NCI-H1694 (cell line): Measurements from ENCODE around the gene SLC38A5.
"Not testable (repeated sequence)": the region's sequence is repeated elsewhere in the genome, so short reads cannot be mapped to it uniquely, and the experiment has no call there.

ENCODE experiments used
- DNase-seq: peaks from one replicate; lab custom pipeline; 2025; lab: John Stamatoyannopoulos, UW

The SLC38A5 gene

DNA sequence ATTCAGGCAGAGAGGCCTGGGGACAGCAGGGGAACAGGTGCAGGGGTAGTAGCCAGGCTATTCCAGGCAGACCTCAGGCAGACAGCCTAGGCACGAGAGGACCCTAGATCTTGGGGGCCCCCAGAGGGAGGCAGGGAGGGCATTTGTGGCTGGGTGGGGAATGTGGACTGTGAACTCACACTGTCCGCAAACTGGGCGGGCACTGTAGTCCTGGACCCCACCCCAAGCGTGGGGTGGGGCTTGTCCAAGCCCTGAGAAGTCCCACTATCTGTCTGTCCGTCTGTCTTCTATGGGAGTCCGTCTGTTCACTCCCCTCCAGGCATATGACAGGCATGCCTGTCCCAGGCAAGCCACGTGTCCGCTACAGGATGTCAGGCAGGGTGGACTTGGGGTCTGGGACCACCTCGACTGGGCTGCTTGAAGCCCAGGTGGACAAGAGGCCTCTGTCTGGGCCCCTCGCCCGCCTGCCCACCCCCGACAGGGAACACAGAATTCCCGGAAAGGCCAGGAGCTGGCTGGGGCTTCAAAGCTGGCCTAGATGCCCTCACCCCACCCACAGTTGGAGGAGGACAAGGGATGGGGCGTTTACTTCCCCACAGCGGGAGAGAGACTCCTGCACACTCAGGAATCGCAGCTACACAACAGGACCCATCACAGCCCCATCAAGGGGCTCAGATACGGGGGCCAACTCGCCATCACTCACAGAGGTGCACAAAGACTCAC, at the start of gene SLC38A5:
SLC38A5 (minus strand) TSS at position 151 of the 723 bp plus-strand sequence. CDS start 2,336 bp downstream, outside the sequence.
- DNase-seq, result no peak

DNA sequence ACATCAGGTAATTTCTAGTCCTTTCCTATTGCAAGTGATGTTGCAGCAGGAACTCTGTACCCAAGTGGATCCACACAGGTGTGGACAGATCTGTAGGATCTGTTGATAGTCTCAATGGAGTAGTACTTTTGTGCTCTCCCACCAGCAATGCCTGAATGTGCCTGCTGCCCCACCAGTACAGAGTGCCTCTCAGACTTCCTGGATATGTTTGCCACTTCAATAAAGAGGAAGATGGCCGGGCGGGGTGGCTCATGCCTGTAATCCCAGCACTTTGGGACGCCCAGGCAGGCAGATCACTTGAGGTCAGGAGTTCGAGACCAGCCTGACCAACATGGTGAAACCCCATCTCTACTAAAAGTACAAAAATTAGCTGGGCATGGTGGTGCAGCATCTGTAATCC, 49.4 kb upstream of the SLC38A5 start:
- not testable (repeated sequence) for DNase-seq

DNA sequence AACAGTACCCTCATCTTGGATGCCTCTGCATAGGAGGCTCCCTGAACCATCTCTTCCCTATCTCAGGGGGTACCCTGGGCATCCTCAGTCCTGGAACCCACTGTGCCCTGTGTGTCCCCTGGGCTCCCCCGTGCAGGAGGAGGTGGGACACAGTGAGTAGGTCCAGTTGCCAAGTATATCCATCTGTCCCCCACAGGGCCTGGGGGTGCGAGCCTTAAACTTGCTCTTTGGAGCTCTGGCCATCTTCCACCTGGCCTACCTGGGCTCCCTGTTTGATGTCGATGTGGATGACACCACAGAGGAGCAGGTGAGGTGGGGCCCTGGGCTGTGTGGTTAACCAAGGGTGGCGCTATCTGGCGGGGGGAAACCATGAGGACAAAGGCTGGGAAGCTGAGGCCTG, 46.9 kb upstream of the SLC38A5 start:
- no peak for DNase-seq

DNA sequence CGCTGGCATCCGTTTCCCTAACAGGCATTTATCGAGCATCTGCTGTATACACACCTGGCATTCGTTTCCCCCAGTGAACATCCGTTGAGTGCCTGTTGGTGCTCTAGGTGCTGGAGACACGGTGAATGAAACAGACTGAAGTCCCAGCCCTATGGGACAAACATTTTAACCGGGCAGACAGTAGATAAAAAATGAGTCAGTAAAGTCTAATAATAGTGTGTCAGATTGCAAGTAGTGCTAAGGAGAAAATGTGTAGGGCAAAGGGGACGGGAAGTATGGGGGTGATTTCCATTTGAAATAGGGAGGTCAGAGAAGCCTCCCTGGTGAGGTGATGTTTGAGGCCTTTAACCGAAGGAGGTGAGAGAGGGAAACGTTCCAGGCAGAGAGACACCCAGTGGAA, 46.2 kb upstream of the SLC38A5 start:
- DNase-seq, result no peak

DNA sequence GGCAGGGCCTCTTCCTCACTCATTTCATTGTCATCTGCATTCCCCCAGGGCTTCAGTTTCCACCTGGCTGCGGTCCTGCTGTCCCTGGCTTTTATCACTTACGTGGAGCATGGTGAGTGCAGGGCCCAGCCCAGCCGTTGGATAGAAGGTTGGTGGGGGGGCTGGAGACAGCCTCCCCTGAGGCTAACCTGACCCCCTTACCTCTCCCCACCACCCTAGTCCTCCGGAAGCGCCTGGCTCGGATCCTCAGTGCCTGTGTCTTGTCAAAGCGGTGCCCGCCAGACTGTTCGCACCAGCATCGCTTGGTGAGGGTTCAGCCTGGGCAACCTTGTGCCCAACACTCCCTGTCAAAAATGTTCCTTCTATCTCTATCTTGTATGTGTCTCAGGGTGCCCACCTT, 45.8 kb upstream of the SLC38A5 start:
- no peak for DNase-seq

DNA sequence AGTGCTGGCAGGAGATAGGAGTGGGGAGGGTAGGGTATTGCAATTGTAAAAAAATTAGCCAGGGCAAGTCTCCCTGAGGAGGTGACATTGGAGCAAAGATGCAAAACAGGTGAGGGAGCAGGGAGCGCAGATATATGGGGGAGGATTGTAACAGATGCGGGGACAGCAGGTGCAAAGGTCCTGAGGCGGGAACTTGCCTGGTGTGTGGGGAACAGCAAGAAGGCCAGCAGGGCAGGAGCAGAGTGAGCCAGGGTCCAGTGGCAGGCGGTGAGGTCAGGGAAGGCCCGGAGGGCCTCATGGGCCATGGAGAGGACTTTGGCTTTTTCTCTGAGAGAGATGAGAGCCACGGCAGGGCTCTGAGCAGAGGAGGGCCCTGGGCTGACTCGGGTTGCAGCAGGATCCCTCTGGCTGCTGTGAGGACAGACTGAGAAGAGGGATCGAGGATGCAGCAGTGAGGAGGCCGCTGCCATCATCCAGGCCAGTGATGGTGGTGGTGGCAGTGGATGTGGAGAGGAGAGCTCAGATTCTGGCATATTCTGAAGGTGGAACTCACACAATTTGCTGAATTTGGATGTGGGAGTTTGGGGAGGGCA, 44.9 kb upstream of the SLC38A5 start:
- DNase-seq, result no peak

DNA sequence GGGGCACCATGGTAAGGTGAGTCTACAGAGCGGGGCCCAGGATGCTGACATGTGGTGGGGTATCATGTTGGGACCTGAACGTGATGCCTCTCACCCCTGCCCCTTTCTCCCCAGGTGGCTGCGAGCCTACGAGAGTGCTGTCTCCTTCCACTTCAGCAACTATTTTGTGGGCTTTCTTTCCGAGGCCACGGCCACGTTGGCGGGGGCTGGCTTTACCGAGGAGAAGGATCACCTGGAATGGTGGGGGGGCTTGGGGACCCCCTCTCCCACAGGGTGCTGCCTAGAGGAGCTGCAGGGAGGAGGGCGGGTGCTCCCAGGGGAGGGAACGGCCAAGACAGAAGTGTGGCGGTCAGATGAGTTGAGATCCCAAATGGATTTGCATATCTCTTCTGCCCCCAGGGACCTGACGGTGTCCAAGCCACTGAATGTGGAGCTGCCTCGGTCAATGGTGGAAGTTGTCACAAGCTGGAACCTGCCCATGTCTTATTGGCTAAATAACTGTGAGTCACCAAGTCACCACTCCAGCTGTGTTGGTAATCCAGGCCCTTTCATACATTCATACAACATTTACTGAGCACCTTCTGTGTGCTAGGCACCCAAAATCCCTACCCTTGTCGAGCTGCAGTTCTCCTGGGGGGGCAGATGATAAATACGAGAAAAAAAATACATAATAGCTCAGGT, 44.2 kb upstream of the SLC38A5 start:
- DNase-seq, result no peak

DNA sequence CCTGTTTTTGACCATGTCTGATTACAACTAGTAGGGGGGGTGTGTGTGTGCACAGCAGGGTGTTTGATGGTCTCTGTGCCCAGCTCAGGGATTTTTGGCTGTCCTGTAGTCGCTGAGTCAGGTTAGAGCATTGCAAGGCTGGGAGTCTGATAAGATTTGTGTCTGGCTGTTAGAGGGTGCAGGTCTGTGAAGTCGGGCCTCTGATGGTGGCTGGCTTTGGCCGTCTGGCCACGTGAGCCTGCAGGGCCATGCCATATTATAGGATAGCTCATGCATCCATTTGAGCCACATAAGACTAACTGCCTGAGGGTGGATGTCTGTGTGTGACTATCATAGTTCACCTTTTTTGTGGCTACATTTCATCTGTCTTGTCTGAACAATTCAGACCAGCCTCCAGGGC, 43.6 kb upstream of the SLC38A5 start:
- DNase-seq, result no peak

DNA sequence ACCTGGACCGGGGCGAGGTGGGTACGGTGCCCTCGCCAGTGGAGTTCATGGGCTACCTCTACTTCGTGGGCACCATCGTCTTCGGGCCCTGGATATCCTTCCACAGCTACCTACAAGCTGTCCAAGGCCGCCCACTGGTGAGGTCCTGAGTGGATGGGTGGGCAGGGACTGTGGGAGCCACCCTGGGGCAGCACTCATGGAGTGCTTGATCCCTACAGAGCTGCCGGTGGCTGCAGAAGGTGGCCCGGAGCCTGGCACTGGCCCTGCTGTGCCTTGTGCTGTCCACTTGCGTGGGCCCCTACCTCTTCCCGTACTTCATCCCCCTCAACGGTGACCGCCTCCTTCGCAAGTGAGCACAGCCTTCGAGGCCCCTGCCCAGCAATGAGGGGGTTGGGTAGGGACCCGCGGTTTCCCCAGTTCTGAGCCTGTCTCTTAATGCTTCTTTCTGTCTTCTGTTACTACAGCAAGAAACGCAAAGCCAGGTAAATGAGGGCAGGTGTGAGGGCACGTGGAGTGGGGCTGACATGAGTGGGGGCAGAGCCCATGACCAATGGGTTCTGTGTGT, 42.4 kb upstream of the SLC38A5 start:
- no peak for DNase-seq

DNA sequence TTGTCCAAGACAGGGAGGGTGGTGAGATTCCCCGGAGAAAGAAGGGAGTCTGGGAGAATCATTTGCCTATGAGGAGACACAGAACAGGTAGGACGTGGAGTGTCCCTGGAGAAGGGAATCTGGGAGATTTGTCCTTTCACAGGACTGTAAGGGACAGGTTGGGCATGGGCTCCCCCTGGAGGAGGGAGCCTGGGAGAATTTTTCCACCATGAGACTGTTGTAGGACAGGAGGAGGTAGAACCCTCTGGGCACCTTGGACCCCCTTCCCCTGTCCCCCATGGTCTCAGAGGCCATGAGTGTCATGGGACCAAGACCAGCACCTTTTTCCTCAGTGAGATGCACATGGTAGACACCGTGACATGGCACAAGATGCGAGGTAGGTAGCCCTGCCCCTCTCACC, 41.5 kb upstream of the SLC38A5 start:
- DNase-seq, result peak; percentile 30

DNA sequence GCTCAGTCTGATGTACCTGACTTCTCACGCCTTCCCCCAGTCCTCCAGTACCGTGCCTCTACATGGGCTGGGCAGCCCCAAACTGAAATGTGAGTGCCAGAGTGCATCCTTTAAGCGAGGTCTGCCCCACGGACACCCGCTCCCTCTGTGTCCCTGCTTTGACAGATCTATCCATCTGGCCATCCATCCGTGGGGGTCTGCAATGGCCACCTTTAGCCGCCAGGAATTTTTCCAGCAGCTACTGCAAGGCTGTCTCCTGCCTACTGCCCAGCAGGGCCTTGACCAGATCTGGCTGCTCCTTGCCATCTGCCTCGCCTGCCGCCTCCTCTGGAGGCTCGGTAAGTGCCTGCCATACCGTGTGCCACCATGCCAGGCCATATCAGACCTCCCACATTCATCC, 39.6 kb upstream of the SLC38A5 start:
- DNase-seq, result no peak

DNA sequence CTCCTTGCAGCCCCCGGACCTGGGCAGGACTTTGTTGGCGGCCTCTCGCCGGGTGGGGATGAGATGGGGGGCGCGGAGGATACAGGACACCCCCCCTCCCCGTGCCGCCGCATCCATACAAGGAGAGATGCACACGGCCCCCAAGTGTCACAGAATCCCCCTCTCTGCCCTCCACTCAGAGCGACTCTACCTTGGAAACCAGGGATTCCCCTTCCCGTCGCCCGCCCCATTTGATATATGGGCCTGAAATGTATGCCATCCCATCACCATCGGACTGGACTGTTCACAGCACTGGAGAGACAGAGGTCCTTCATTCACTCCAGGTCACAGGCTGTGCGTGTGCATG, 39.2 kb upstream of the SLC38A5 start:
- DNase-seq, result no peak

DNA sequence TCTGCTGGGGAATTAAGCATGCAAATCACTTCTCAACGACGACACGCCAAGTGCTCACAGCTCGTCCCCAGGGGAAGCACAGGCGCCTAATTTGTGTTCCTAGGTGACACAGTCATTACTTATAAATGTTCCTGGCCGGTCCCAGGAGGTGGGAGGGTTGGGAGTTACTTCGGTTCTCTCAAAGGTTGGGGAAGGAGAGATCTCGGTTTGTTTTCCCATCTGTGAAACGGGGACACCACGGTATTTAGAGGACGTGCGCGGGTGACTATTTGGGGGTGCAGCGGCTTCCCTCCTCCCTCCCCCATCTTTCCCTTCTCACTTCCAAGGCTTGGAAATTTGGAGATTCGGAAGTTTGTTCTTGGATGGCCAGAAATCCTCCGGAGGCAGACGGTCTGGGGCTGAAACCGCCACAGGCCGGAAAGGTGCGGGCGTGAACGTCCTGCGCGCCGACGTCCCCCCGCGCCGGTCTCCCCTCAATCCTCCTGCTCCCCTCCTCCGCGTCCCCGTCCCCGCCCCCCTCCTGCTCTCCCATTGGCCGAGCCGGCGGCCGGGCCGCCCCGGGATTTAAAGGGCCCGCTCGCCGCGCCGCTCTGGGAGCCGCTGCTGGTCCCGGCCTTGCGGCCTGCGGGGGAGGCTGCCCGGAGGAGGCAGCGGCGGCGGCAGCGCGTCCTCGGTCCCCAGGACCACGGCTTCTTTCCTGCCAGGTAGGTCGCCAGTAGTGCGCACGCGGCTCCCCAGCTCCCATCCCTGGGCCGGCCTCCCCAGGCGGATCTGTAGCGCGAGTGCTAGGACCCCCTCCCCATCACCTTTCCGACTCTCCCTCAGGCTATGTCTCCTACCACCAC, 38.6 kb upstream of the SLC38A5 start, which contains the start of gene PORCN:
PORCN (plus strand) TSS at position 593 of the 845 bp plus-strand sequence. CDS start 829 bp downstream, outside the sequence.
- peak; percentile 10 for DNase-seq

DNA sequence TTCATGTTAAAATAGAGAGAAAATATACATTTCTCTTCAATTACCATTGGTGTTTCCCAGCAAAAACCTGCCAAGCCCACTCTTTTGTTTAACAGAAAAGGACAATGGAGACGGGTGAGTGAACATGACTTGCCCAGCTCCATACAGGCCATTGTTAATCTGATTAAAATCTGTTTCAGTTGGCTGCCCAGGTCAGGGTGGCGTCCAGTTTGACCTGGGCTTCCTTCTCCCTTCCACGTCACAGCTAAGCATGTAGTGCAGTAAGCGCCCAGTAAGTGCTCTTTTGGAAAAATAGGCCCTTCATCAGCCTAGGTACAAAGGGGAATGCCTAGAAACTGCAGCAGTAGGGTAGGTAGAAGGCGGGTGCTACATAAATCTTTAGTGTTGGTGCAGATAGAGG, 37.2 kb upstream of the SLC38A5 start:
- no peak for DNase-seq

DNA sequence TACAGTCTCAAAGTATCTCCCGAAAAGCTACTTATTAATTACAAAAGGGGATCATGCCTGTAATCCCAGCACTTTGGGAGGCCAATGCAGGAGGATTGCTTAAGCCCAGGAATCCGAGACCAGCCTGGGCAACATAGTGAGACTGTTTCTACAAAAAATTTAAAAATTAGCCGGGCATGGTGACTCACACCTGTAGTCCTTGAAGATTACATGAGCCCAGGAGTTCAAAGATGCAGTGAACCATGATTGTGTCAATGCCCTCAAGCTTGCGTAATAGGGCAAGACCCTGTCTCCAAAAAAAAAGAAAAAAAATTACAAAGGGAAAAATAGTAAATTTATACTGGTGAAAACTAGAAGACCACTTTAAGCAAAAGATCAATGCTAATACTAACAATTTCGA, 35.4 kb upstream of the SLC38A5 start:
- no peak for DNase-seq

DNA sequence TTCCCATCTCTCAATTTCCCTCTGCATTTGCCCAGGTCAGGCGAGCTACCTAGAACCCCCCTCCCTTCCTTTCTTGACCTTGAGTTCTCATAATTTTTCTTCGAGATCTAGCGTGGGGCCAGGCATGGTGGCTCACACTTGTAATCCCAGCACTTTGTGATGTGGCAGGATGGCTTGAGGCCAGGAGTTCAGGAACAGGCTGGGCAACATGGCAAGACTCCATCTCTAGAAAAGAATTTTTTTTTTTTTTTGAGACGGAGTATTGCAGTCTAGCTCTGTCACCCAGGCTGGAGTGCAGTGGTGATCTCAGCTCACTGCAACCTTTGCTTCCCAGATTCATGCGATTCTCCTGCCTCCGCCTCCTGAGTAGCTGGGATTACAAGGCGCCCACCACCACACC, 34.2 kb upstream of the SLC38A5 start:
- no peak for DNase-seq

DNA sequence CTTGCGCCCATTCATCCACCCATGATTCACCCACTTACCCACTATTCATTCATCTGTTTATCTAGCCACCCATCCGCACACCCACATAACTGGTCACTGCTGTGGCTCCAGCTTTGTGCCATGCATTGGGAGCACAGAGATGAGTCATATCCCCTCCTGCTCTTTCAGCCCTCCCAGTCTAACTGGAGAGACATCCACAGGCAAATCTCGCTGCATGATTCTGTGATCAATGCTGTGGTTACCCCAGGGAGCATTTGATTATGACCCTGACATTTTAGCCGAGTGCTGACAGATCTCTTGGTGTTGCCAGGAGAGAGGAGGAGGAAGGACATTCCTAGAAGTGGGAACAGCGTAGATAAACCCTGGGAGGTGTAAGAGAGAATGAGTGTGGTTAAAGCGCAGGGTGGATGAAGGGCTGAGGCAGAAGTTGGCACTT, 28.3 kb upstream of the SLC38A5 start:
- no peak for DNase-seq

DNA sequence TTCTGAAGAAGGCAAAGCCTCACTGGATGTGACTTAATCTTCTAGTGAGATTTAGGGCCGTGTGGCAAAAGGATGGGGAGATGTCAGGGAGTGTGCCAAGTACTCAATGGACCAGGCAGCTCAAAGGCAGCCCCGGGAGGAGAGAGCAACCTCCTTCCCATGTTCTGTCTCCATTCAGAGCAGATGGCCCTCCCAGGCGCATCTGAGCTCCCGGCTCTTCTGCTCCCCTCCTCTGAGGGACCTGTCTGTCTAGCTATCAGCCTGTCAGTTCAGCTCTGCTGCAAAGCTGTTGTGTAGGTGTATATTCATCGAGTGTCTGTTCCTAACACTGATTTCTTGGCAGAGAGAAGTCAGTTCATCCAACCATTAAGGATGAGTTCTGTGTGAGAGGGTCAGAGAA, 27.8 kb upstream of the SLC38A5 start:
- DNase-seq, result no peak

DNA sequence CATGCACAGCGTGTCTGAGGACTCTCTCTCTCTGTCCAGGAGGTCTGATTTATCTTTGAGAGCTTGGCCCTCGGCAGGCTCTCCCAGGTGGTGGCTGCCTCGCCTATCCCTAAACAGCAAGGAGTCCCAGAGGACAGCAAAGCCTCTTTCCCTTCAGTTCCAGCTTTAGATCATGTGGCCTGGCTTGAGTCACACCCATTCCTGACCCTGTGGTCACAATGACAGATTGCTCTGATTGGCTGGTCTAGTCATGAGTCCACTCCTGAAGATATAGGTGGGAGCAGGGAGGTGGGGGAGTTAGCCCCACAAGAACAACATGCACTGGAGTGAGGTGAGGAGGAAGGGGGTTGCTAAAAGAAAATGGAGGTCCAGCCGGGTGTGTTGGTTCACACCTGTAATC, 26.6 kb upstream of the SLC38A5 start:
- no peak for DNase-seq

DNA sequence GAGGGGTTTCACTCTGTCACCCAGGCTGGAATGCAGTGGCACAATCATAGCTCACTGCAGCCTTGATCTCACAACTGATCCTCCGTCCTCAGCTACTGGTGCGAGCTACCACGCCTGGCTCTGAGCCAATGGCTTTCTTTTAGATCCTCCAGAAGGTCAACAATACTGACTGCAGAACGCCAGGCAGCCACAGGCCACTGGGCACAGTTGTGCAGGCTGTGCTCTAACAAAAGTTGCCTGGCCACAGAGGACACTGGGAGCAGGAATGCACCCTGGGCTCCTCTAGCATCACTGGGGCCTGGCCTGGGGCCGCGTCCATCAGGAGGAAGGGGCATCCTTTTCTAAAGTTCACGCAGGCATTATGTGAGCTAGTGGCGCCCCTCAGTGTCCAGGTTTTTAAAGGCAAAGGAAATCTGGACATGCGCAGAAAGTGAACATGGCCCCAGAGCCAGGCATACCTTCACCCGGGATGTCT, 23.9 kb upstream of the SLC38A5 start:
- no peak for DNase-seq

DNA sequence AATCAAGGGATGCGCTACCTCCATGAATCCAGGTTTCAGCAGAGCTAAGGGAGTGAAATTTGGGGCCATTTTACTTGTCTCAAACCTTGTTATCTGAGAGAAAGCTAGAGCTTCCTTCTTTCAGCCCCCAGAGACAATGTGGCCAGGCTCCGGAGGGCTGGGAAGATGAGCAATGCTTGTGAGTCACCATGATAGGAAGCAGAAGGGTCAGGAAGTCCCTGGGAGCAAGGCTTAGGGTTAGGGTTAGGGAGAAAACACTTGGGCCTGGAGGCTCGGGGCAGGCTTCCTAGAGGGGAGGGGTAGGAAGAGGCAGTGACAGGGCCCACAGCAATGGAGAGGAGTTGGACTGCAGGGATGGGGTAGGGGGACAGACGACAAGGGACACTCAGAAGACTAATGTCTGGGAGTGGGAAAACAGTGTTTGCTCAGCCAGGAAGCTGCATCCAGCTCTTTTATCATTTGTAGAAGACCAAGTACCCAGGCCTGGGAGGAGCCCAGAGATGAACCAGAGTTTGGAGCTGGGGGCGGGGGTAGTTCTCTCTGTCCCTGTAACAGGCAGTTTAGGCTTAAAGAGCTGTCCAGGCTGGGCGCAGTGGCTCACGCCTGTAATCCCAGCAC, 22.3 kb upstream of the SLC38A5 start:
- DNase-seq, result no peak
